ENCODE measurements around the gene CTXN1.

- no peak for TF ChIP-seq CTCF (conservative IDR thresholded peaks at IDR 0.05)
- no peak for TF ChIP-seq ZFX (IDR thresholded peaks at IDR 0.05)
Observed at GRCh38 chr19:7912697-7913564, 13.0 kb downstream of the CTXN1 start.
